GM15510 (cell line): Measurements from ENCODE around the gene DLGAP1.

Experiments
- POLR2A ChIP-seq: IDR thresholded peaks from 3 replicates; pipeline ENCODE4 v1.6.1; 2011; ENCODE audit warnings: borderline replicate concordance; ENCODE audit not compliant: insufficient read length; ENCODE audit errors: extremely low read depth

The DLGAP1 gene

DNA sequence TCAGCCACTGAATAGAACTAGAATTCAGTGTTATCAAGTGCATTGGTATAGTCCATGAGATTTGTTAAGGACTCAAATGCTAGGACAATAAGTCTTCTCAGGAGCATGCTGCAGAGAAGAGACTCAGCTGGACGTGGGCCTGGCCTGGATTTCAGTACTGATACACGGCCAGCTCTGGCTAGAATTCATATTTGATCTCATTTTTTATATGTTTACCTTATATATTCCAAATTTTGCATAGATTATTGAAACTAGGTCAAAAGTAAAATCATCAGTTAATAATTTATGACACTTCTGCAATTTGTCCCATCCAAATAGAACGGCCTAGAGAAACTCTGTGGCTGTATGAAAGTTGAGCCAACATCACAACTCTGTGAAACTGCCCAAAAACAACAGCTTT lies 262.0 kb downstream of the DLGAP1 start:
- no peak for TF ChIP-seq POLR2A

DNA sequence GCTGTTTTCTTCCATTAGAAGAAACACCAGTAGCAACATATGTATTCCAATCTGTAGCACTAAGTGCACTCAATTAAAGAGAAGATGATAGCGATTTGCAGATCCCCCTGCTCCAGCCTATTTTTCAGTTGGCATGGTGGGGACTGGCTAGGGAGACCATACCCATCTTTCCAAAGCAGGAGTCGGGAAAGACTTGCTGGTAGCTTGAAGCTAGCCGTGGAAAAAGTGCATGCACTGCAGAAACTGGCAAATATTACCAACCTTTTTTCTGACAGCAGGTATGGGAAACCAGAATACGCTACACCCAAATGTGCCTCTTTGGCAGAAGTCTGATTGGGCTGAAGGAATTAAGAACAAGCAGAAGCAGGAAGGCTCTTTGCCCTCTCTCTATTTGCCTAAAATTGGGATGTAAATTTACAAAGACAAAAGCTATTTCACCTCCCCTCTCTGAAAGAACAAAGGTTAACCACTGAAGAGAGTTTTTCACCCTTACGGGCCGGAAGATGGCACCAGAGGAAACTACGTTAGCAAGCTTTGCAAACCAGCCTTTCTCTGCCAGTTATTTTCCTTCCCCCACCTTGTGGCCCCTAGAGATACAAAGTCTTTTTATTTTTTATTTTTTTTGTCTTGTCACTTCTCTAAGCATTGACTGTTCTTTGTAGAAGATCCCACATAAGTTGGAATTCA lies 273.1 kb downstream of the DLGAP1 start:
- TF ChIP-seq POLR2A = no peak

- TF ChIP-seq POLR2A = no peak
These were observed 274.0 kb downstream of the DLGAP1 start for GRCh38 chr18:4181086-4181485.

- no peak for TF ChIP-seq POLR2A
These were observed 282.7 kb downstream of the DLGAP1 start for GRCh38 chr18:4172196-4173100.

GRCh38 chr18:4157352-4157751 lies 297.8 kb downstream of the DLGAP1 start:
- no peak for TF ChIP-seq POLR2A

DNA sequence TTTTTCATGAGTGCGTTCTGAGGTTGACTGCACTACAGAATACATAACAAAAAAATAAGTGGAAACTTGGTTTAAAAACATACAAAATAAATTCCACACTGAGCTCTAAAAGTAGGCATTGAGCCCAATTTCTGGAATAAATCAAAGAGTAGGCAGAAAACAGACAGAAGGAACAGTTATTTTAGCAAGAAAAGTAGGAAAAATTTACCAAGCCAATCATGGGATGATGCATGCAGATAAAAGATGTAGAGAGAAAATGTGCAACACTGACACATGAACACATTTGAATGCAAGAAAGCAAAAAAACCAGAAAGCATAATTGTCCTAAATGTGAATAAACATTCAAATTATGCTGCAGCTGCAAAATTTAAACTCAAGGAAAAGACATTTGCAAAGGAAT lies 308.3 kb downstream of the DLGAP1 start:
- no peak for TF ChIP-seq POLR2A

- no peak for TF ChIP-seq POLR2A
These were observed 310.9 kb downstream of the DLGAP1 start for GRCh38 chr18:4144201-4144600.

DNA sequence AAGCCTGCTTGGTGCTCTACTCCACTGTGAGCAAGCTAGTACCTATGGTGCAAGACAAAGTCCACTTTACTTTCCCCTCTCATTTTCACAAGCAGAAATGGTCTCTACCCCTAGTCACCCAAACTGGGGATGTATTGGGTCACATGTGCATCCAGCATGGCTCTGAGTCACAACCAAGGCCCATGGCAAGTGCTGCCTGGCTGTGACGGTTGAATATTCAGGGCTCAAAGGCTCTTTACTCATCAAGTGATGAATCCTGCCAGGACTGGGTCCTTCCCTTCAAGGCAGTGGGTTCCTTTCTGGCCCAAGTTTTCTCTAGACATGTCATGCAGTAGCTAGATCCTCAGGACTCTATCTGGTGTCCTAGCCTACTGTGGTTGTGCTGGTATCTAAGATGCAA lies 311.5 kb downstream of the DLGAP1 start:
- TF ChIP-seq POLR2A = no peak

DNA sequence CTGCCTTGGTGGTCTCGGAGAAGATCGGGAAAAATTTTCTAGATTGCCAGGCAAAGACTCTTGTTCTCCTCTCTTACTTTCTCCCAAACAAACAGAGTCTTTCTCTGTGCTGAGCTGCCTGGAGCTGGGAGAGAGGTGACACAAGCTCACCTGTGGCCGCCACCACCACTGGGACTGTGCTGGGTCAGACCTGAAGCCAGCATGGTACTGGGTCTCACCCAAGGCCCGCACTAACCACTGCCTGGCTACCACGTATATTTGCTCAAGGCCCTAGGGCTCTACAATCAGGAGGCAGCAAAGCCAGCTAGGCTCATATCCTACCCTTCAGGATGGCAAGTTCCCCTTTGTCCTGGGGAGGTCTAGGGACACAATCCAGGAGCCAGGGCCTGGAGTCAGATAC lies 312.2 kb downstream of the DLGAP1 start:
- TF ChIP-seq POLR2A = no peak

DNA sequence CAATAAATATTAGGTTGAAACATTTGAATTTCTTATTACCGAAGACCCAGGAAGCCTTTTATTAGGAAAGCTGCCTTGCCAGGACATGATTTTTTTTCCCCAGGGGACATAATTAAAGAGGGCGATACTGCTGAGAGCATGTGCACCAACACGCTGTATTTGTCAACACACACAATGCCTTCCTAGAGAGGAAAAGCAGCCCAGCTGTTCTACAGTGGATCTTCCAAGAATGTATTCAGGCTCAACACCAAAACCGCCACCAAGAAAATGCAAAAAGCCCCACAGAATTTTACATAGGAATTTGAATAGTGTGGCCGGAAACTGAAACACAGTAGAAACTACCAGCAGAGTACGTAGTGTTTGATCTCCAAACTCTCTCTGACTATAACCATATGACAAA lies 320.4 kb downstream of the DLGAP1 start:
- TF ChIP-seq POLR2A = no peak

DNA sequence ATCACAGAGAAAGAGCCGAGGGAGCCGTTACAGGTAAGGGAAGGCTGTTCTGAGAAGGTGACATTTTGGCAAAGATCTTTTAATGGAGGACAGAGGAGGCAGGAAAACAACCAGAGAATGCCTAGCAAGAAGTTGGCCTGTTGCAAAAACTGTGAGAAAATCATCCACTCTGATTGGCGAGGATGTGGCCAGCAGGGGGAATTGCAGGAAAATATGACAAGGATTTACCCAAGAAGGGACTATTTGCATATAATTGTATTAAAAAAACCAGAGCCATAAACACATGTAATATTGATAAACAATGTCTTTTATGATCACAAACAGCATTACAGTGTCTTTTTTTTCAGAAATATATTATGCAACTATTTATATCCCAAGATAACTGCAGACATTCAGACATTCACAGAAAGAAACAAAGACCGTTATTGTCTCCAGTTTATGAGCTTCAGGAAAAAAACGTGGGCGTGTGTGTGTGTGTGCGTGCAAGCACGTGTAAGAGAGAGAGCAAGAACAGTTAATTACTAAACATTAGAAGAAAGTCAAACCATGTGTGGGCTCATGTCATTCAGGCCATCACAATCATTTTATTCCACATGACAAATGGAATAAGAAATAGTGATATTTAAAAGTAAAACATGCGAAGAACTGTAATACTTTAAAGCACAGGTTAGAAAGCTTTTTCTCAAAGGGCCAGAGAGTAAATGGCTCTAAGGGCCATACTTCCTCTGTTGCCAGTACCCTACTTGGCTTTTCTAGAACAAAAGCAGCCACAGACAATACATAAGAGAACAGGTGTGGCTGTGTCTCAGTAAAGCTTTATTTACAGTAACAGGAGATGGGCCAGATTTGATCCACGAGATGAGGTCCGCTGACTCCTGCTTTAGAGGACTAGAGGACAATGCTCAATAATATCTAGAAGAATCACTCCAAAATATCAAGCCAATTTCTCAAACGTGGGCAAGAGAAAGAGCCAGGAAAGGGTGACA lies 324.1 kb downstream of the DLGAP1 start:
- no peak for TF ChIP-seq POLR2A

- no peak for TF ChIP-seq POLR2A
These were observed 328.2 kb downstream of the DLGAP1 start for GRCh38 chr18:4126939-4127338.

- TF ChIP-seq POLR2A = no peak
These were observed 329.4 kb downstream of the DLGAP1 start for GRCh38 chr18:4125627-4126230.

DNA sequence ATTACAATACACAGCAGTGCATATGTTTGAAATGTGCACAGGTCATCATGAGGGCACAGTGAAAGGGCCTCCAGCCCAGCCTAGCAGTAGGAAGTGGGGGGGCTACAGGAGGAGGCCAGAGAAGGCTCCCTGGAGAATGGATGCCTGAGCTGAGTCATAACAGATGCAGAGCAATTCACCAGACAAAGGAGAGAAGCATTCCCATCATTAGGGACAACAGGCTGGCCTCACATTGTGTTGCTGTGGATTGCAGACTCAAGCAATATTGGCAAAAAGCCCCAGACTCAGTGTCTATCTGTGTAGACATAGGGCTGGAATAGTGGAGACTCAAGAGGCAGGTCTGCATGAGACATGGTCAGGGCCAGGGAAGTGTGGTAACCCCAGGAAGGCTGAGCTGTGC lies 329.9 kb downstream of the DLGAP1 start:
- no peak for TF ChIP-seq POLR2A

GRCh38 chr18:4119813-4120212 lies 335.3 kb downstream of the DLGAP1 start:
- no peak for TF ChIP-seq POLR2A

DNA sequence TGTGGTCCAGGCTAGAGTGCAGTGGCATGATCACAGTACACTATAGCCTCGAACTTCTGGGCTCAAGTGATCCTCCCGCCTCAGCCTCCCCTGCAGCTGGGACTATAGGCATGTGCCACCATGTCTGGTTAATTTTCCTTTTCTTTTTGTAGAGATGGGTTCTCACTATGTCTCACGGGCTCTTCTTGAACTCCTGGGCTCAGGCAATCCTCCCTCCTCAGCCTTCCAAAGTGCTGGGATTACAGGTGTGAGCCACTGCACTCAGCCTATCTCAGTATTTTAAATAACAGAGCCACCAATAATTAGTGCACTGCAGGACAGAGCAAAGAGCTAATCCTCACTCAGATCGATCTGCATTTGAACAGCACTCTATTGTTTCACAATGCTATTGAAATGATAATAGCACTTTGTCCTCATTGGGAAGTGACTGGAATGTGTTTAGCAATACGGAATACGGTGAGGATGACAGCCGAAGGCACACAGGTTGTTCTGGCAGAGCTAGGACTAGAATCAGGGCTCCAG lies 335.9 kb downstream of the DLGAP1 start:
- TF ChIP-seq POLR2A = no peak
